CD14-positive monocyte (primary cell): Measurements from ENCODE around the gene ZNF805. TPM values are rescaled to one million over a fixed set of nuclear protein-coding genes. Genes with fewer than 3 reads are reported as not detected.

Source experiments
- DNase-seq, 3 donors: peaks; one replicate each; pipeline ENCODE4 v3.0.0-alpha.2; 2011 to 2022
- H2AFZ ChIP-seq: 2 replicates; pipeline ENCODE4 v1.6.0; 2012; ENCODE audit warnings: mild to moderate bottlenecking, low read depth, low read length, inconsistent platforms; ENCODE audit not compliant: insufficient read depth, poor library complexity, severe bottlenecking
- H3K27ac ChIP-seq, 2 donors: 1 replicate in 1 of 2; 2 replicates in 1 of 2; pipeline ENCODE4 v1.5.1; 2012 to 2013; ENCODE audit warnings: low read length in 2 of 2, control low read depth in 1 of 2, inconsistent platforms in 1 of 2, low read depth in 1 of 2, mild to moderate bottlenecking in 1 of 2
- H3K27me3 ChIP-seq, 2 donors: one replicate each; pipeline versions ENCODE4 v1.6.0 to v1.6.1; 2011 to 2013; ENCODE audit warnings: low read length in 2 of 2; ENCODE audit not compliant: control insufficient read depth in 2 of 2, insufficient read depth in 2 of 2
- H3K36me3 ChIP-seq, 2 donors: replicated peaks in 1 of 2; 1 replicate in 1 of 2; 2 replicates in 1 of 2; pipeline versions ENCODE4 v1.5.1 to v1.6.1; 2012 to 2013; ENCODE audit warnings: low read length in 2 of 2, control low read depth in 1 of 2, inconsistent platforms in 1 of 2, mild to moderate bottlenecking in 1 of 2; ENCODE audit not compliant: insufficient read depth in 2 of 2, control insufficient read depth in 1 of 2
- H3K4me1 ChIP-seq, 2 donors: 1 replicate in 1 of 2; 2 replicates in 1 of 2; pipeline versions ENCODE4 v1.5.1 to v1.6.1; 2012 to 2013; ENCODE audit warnings: low read length in 2 of 2, control low read depth in 1 of 2, inconsistent platforms in 1 of 2, mild to moderate bottlenecking in 1 of 2, moderate library complexity in 1 of 2; ENCODE audit not compliant: insufficient read depth in 2 of 2, control insufficient read depth in 1 of 2
- H3K4me2 ChIP-seq: replicated peaks from 2 replicates; pipeline ENCODE3; 2012; ENCODE audit warnings: low read length, moderate library complexity, mild to moderate bottlenecking; ENCODE audit not compliant: poor library complexity, severe bottlenecking; ENCODE audit errors: extremely low read depth
- H3K4me3 ChIP-seq, 3 experiments: fragments of 200-600 bp in 1 of 3; sonication (generic) in 1 of 3; replicated peaks in 1 of 3; 1 replicate in 2 of 3; 2 replicates in 1 of 3; pipeline ENCODE4 v1.5.1; 2011 to 2013; ENCODE audit warnings: low read length in 3 of 3, mild to moderate bottlenecking in 3 of 3, control low read depth in 2 of 3, low read depth in 2 of 3, inconsistent platforms in 1 of 3, moderate library complexity in 1 of 3
- H3K79me2 ChIP-seq: 2 replicates; pipeline ENCODE4 v1.6.0; 2012; ENCODE audit warnings: mild to moderate bottlenecking, control low read depth, inconsistent platforms, low read length, moderate library complexity; ENCODE audit not compliant: insufficient read depth
- H3K9ac ChIP-seq: 2 replicates; pipeline ENCODE4 v1.6.0; 2017; ENCODE audit warnings: low read length, mild to moderate bottlenecking; ENCODE audit not compliant: insufficient read depth, poor library complexity, severe bottlenecking
- H3K9me3 ChIP-seq, 2 donors: replicated peaks in 1 of 2; 1 replicate in 1 of 2; 2 replicates in 1 of 2; pipeline versions ENCODE4 v1.5.1 to v1.6.1; 2012 to 2013; ENCODE audit warnings: low read length in 2 of 2, control low read depth in 1 of 2; ENCODE audit not compliant: control insufficient read depth in 1 of 2, insufficient read depth in 1 of 2
- H4K20me1 ChIP-seq: 2 replicates; pipeline ENCODE4 v1.6.0; 2012; ENCODE audit warnings: mild to moderate bottlenecking, low read length, control low read depth, moderate library complexity; ENCODE audit not compliant: insufficient read depth
- H3K27ac Mint-ChIP-seq, 7 donors: one replicate each; pipeline ENCODE4 v1.8.0; 2020; ENCODE audit warnings: mild to moderate bottlenecking in 7 of 7, mixed read lengths in 7 of 7, moderate library complexity in 6 of 7, inconsistent platforms in 2 of 7
- H3K27me3 Mint-ChIP-seq, 3 donors: one replicate each; pipeline ENCODE4 v1.8.0; 2021 to 2022; ENCODE audit warnings: low read depth in 3 of 3, mild to moderate bottlenecking in 3 of 3, mixed read lengths in 3 of 3, moderate library complexity in 3 of 3, inconsistent platforms in 1 of 3
- H3K36me3 Mint-ChIP-seq, 2 donors: one replicate each; pipeline ENCODE4 v1.8.0; 2020; ENCODE audit warnings: mixed read lengths in 2 of 2, inconsistent platforms in 1 of 2, mild to moderate bottlenecking in 1 of 2
- H3K4me1 Mint-ChIP-seq: one replicate; pipeline ENCODE4 v1.8.0; 2020; ENCODE audit warnings: mild to moderate bottlenecking, mixed read lengths
- H3K4me3 Mint-ChIP-seq, 2 donors: one replicate each; pipeline ENCODE4 v1.8.0; 2020; ENCODE audit warnings: mild to moderate bottlenecking in 2 of 2, mixed read lengths in 2 of 2, moderate library complexity in 1 of 2
- H3K9me3 Mint-ChIP-seq, 7 donors: one replicate each; pipeline ENCODE4 v1.8.0; 2020 to 2022; ENCODE audit warnings: mixed read lengths in 7 of 7, mild to moderate bottlenecking in 6 of 7, moderate library complexity in 6 of 7, inconsistent platforms in 2 of 7
- CTCF ChIP-seq: fragments of 200-600 bp; IDR thresholded peaks from one replicate; pipeline ENCODE4 v1.8.0; 2022; ENCODE audit warnings: antibody characterized with exemption, mild to moderate bottlenecking
- WGBS: methylation state at CpG from one replicate; pipeline ENCODE4 v1.1.5; 2013; ENCODE audit warnings: missing lambda C conversion rate; ENCODE audit not compliant: insufficient coverage; 5-methylcytosine and 5-hydroxymethylcytosine counted together
- intact Hi-C, 2 donors: fragments of 100-400 bp; cut with micrococcal nuclease; formaldehyde crosslinking; loops; one replicate each; pipeline versions ENCODE4 v1.15.0 to v1.15.1; 2023
- polyA plus RNA-seq, 3 donors: library from polyadenylated mRNA; depleted of rRNA in 1 of 3; unstranded in 2 of 3; stranded (reverse) in 1 of 3; fragments of 300-500 nt in 2 of 3; fragments of >200 nt in 1 of 3; fragmentation: Illumina TruSeq in 2 of 3; gene quantifications; 1 replicate in 2 of 3; 2 replicates in 1 of 3; pipeline ENCODE4 v1.2.3, GENCODE V29; 2012 to 2021

The ZNF805 gene
- polyA plus RNA-seq, 3 donors = 1.3 to 3.4 (median 3.3) TPM

GRCh38 chr19:57231686-57232085 is 8.7 kb upstream of the ZNF805 start:
- no peaks in the 10 kb centered on the region for H3K36me3 Mint-ChIP-seq
- no peak overlapping the region for H3K4me3 Mint-ChIP-seq
- no peak overlapping the region for H3K27ac Mint-ChIP-seq
- peaks cover 0 to 17% of the 10 kb centered on the region in 2 donors for H3K9me3 ChIP-seq
- H4K20me1 ChIP-seq = no peaks in the 10 kb centered on the region
- peaks cover 0 to 1% (median 1%) of the 10 kb centered on the region in 3 donors for H3K27me3 Mint-ChIP-seq
- no peak for TF ChIP-seq CTCF
- no peak for DNase-seq
- 80% methylated on average over 3 of the region's 9 CpGs for WGBS
- H2AFZ ChIP-seq = no peak overlapping the region
- peaks cover 9 to 38% (median 23%) of the 10 kb centered on the region in 7 donors for H3K9me3 Mint-ChIP-seq
- no peak overlapping the region for H3K27ac ChIP-seq
- peaks cover 2% of the 10 kb centered on the region for H3K4me1 Mint-ChIP-seq
- H3K4me2 ChIP-seq = no peak overlapping the region
- no peaks in the 10 kb centered on the region for H3K79me2 ChIP-seq
- H3K4me3 ChIP-seq = no peak overlapping the region
- intact Hi-C loops = no loop called here
- no peaks in the 10 kb centered on the region for H3K36me3 ChIP-seq
- H3K9ac ChIP-seq = no peak overlapping the region
- H3K27me3 ChIP-seq = no peaks in the 10 kb centered on the region
- no peaks in the 10 kb centered on the region for H3K4me1 ChIP-seq

- peaks cover 9 to 38% (median 21%) of the 10 kb centered on the region in 7 donors for H3K9me3 Mint-ChIP-seq
- H3K27me3 Mint-ChIP-seq = peaks cover 0 to 4% (median 1%) of the 10 kb centered on the region in 3 donors
- intact Hi-C loops = no loop called here
- H3K79me2 ChIP-seq = no peaks in the 10 kb centered on the region
- no peak for TF ChIP-seq CTCF
- peaks cover 2% of the 10 kb centered on the region for H3K4me1 Mint-ChIP-seq
- DNase-seq = no peak
- H3K9me3 ChIP-seq = peaks cover 0 to 17% of the 10 kb centered on the region in 2 donors
- no peaks in the 10 kb centered on the region for H3K4me1 ChIP-seq
- H3K4me3 ChIP-seq = no peak overlapping the region
- H3K4me2 ChIP-seq = no peak overlapping the region
- H3K27ac Mint-ChIP-seq = no peak overlapping the region
- no peak overlapping the region for H3K9ac ChIP-seq
- no CpG with 5 or more reads among the region's 1 CpG for WGBS
- no peaks in the 10 kb centered on the region for H3K27me3 ChIP-seq
- no peak overlapping the region for H3K4me3 Mint-ChIP-seq
- no peaks in the 10 kb centered on the region for H4K20me1 ChIP-seq
- H3K27ac ChIP-seq = no peak overlapping the region
- no peaks in the 10 kb centered on the region for H3K36me3 ChIP-seq
- no peak overlapping the region for H2AFZ ChIP-seq
- no peaks in the 10 kb centered on the region for H3K36me3 Mint-ChIP-seq
Observed at GRCh38 chr19:57233207-57233606, 7.2 kb upstream of the ZNF805 start.
